ENCODE measurements around the gene FAM168A.
A peak's percentile ranks its signal among the peaks of the same experiment; 100 is the strongest.

FAM168A gene

GRCh38 chr11:73645121-73645969, 47.4 kb upstream of the FAM168A start:
- DNase-seq (ENCODE audit: low read depth in 1 of 2, low spot score in 1 of 2): peak in 1 of 2 experiments; percentile 38
- no peaks in the 10 kb centered on the region for H3K27me3 ChIP-seq (ENCODE audit: insufficient read depth, poor library complexity, severe bottlenecking)
- H3K27ac ChIP-seq (replicated peaks): no peak overlapping the region
- no peak overlapping the region for H3K4me3 ChIP-seq (replicated peaks; ENCODE audit: insufficient read depth, low read length)
- TF ChIP-seq POLR2AphosphoS5 (IDR thresholded peaks at IDR 0.05; ENCODE audit: low read depth) (no peak), REST (IDR thresholded peaks at IDR 0.05; ENCODE audit: insufficient replicate concordance, low read depth) (no peak), CTCF (IDR thresholded peaks at IDR 0.05; ENCODE audit: insufficient read depth, low read length) (no peak), GABPA (IDR thresholded peaks at IDR 0.05; ENCODE audit: low read depth) (no peak), SPI1 (IDR thresholded peaks at IDR 0.05; ENCODE audit: borderline replicate concordance, low read depth) (no peak)

GRCh38 chr11:73641668-73642067, 43.8 kb upstream of the FAM168A start:
- Histone ChIP-seq H3K4me3 (replicated peaks; ENCODE audit: insufficient read depth, low read length) (no peak overlapping the region), H3K27me3 (ENCODE audit: insufficient read depth, poor library complexity, severe bottlenecking) (no peaks in the 10 kb centered on the region), H3K27ac (replicated peaks) (no peak overlapping the region)
- DNase-seq (ENCODE audit: low read depth in 1 of 2, low spot score in 1 of 2): no peak
- TF ChIP-seq POLR2AphosphoS5 (IDR thresholded peaks at IDR 0.05; ENCODE audit: low read depth) (no peak), CTCF (IDR thresholded peaks at IDR 0.05; ENCODE audit: insufficient read depth, low read length) (no peak), REST (IDR thresholded peaks at IDR 0.05; ENCODE audit: insufficient replicate concordance, low read depth) (no peak), SPI1 (IDR thresholded peaks at IDR 0.05; ENCODE audit: borderline replicate concordance, low read depth) (no peak), GABPA (IDR thresholded peaks at IDR 0.05; ENCODE audit: low read depth) (no peak)

- TF ChIP-seq SPI1 (IDR thresholded peaks at IDR 0.05; ENCODE audit: borderline replicate concordance, low read depth) (no peak), GABPA (IDR thresholded peaks at IDR 0.05; ENCODE audit: low read depth) (no peak), POLR2AphosphoS5 (IDR thresholded peaks at IDR 0.05; ENCODE audit: low read depth) (no peak), CTCF (IDR thresholded peaks at IDR 0.05; ENCODE audit: insufficient read depth, low read length) (no peak), REST (IDR thresholded peaks at IDR 0.05; ENCODE audit: insufficient replicate concordance, low read depth) (no peak)
- Histone ChIP-seq H3K27ac (replicated peaks) (no peak overlapping the region), H3K4me3 (replicated peaks; ENCODE audit: insufficient read depth, low read length) (no peak overlapping the region), H3K27me3 (ENCODE audit: insufficient read depth, poor library complexity, severe bottlenecking) (no peaks in the 10 kb centered on the region)
- no peak for DNase-seq (ENCODE audit: low read depth in 1 of 2, low spot score in 1 of 2)
Observed at GRCh38 chr11:73640592-73640991, 42.7 kb upstream of the FAM168A start.

Data from HL-60 (cell line).